ENCODE measurements around the gene TESK2.
"Not testable (repeated sequence)": the region's sequence is repeated elsewhere in the genome, so short reads cannot be mapped to it uniquely, and the experiment has no call there.

Gene TESK2

DNA sequence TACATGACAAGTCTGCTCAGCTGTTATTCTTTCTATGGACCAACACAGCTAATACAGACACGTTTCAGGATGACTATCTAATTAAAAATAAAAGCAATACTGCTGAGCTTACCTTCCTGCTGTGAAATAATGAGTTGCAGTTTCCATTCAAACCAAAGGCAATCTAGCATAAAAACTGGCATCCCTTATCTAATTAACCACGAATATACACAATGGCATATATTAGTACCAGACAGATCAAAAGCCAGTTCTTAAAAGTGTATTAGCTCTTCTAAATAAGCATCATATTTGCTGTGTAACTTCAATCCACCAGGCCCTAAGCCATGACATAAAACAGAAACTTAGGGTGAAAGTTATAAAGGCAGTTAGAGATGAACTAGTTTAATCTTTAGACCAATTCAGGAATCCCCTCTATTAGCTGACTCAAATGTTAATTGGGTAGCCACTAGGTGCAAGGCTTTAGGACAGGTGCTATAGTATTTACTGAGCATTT is 20.6 kb downstream of the TESK2 start:
- DNase-seq, result no peak

DNA sequence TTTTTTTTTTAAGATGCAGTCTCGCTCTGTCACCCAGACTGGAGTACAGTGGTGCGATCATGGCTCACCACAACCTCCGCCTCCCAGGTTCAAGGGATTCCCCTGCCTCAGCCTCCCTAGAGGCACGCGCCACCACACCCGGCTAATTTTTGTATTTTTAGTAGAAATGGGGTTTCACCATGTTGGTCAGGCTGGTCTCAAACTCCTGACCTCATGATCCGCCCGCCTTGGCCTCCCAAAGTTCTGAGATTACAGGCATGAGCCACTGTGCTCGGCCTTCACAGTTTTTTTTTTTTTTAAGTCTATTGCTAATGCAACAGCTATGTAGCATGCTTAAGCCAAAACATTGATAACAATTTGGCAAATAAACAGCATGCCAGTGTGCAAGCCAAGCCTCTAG is 23.6 kb downstream of the TESK2 start:
- DNase-seq, result not testable (repeated sequence)

DNA sequence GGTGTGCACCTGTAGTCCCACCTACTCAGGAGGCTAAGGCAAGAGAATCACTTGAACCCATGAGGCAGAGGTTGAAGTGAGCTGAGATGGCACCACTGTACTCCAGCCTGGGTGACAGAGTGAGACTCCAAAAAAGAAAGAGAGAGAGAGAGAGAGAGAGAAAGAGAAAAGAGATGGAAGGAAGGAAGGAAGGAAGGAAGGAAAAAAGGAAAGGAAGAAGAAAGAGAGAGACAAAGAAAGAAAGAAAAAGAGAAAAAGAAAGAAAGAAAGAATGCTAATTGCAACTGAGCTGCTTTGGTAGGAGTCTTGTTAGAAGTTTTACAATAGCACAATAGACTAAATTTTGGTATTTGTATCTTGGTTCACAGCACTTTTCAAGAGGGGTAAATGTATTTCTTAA is 25.7 kb downstream of the TESK2 start:
- DNase-seq, result no peak

DNA sequence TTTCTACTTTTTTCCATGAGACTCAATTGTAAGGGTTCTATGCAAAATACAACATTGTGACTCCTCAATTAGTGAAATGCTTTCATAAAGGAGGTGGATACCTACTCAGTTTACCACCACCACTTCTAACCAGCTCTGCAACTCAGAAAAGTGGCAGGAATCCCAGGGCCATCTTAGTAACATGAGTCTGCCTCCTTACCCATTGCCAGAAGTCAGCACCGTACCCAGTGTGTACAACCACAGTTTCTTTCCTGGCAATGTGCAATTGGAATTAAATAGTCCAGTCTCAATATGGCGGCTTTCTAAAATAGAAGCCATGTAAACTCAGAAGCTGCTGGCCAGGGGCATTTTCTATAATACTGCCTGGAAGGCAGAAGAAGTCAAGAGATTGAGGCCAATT is 32.1 kb downstream of the TESK2 start:
- DNase-seq, result no peak

DNA sequence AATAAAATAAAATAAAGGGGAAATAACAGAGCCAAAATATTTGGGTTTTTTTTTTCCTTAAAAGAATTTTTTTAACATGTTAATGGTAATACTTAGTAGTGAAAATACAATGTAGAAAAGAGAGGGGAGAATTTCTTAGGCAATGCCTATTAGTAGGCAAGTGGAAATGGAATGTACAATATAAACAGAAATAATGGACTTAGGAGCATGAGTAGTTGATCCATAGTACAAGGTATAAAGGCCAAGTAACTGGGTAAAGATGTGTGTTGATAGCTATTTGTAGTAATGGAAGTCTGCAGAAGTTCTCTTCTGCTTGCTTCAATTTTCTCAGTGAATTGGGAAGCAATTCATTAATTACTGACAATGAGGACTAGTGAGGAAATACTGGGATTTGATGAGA is 34.4 kb downstream of the TESK2 start:
- DNase-seq, result no peak

DNA sequence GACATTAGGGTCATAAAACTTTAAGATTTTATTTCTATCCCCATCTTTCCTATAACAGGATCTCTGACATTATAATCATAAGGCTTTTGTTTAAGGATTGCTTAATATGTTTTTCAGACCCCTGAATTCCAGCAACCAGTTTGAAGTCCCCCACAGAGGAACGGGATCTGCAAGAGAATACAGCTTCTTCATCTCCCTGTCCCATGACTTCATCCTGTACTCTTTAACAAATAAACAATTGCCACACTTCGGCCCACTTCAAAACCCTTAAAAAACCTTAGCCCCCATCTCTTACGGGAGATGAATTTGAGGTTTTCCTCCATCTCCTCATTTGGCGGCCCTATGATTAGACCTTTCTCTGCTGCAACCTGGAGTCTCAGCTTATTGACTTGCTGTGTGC is 35.8 kb downstream of the TESK2 start:
- DNase-seq, result no peak

DNA sequence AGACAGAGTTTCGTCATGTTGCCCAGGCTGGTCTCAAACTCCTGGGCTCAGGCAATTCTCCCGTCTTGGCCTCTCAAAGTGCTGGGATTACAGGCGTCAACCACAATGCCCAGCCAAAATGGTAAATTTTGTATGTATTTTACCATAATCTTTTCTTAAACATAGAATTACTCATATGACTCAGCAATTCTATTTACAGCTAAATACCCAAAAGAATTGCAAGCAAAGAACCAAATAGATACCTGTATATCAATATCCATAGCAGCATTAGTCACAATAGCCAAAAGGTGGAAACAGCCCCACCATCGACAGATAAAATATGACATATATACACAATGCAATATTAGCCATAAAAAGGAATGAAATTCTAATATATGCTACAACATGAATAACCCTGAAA is 36.5 kb downstream of the TESK2 start:
- no peak for DNase-seq

DNA sequence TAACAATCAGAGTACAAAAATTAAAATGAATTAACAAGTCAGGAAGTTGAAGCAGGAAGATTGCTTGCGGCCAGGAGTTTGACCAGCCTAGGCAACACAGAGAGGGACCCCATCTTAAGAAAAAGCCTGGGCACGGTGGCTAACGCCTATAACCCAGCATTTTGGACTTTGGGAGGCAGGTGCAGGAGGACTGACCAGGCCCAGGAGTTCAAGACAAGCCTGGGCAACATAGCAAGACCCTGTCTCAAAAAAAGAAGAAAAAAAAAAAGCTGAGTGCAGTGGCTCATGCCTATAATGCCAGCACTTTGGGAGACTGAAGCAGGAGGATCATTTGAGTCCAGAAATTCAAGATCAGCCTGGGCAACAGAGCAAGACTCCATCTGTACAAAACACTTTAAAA is 38.5 kb downstream of the TESK2 start:
- no peak for DNase-seq

DNA sequence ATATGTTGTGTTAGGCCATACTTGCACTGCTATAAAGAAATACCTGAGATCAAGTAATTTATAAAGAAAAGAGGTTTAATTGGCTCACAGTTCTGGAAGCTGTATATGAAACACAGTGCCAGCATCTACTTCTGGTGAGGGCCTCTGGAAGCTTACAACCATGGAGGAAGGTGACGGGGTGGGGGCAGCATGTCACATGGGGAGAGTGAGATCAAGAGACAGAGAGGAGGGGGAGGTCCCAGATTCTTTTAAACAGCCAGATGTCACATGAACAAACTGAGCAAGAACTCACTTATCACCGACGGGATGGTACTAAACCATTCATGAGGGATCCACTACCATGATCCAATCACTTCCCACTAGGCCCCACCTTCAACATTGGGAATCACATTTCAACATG is 42.6 kb downstream of the TESK2 start:
- DNase-seq, result no peak

DNA sequence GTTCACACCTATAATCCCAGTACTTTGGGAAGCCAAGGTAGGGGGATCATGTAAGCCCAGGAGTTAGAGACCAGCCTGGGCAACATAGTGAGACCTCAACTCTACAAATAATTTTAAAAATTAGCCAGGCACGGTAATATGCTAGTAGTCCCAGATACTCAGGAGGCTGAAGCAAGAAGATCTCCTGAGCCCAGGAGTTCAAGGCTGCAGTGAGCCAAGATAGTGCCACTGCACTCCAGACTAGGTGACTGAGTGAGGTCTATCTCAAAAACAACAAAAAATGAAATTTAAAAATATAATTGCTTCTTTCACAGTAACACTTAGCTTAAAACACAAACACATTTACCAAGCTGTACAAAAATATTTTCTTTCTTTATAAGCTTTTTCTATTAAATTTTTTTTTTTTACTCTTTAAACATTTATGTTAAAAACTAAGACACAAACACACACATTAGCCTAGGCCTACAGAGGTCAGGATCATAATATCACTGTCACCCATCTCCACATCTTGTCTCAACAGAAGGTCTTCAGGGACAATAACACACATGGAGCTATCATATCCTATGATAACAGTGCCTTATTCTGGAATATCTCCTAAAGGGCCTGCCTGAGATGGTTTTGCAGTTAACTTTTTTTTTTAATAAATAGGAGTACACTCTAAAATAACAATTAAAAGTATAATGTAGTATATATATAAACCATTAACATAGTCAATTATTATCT is 43.9 kb downstream of the TESK2 start:
- DNase-seq, result no peak

DNA sequence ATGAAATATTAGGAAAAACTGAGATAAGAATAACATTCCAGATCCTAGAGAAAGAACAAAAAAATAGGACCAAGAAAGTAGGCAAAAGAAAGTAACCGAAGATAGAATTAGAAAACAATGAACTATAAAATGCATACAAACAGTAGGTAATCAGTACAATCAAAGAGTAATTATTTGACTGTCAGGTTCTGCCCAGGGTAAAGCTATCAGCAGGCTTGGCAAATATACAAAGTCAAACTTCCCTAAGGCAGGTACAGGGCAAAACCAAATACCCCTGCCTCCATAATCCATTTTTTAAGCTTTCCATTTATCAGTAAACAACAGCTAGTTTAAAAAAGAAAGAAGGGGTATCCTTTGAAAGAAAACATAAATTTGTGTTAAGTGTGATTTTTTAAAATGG is 44.4 kb downstream of the TESK2 start:
- no peak for DNase-seq

DNA sequence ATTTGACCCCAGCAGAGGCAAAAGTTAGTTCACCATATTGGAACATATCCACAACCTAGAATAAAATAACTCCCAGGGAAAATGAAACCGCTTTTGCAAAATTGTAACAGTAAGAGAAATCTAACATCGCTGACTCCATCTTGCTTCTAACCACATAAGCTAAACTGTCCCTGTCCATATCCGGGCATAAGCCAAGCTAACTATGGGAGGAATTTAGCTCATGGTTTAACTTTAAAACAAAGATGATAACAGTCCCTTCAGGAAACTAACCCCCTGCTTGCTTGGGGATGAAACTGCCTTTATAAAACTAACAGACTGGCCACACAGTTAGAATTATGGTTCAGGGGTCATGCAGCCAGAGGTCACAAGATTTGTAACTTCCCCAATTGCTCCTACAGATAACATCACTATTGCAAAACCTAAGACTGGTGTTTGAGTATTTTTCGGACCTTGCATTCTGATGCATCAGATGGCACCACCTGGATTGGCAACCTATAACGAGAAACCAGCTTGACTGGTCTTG is 46.3 kb downstream of the TESK2 start:
- no peak for DNase-seq

DNA sequence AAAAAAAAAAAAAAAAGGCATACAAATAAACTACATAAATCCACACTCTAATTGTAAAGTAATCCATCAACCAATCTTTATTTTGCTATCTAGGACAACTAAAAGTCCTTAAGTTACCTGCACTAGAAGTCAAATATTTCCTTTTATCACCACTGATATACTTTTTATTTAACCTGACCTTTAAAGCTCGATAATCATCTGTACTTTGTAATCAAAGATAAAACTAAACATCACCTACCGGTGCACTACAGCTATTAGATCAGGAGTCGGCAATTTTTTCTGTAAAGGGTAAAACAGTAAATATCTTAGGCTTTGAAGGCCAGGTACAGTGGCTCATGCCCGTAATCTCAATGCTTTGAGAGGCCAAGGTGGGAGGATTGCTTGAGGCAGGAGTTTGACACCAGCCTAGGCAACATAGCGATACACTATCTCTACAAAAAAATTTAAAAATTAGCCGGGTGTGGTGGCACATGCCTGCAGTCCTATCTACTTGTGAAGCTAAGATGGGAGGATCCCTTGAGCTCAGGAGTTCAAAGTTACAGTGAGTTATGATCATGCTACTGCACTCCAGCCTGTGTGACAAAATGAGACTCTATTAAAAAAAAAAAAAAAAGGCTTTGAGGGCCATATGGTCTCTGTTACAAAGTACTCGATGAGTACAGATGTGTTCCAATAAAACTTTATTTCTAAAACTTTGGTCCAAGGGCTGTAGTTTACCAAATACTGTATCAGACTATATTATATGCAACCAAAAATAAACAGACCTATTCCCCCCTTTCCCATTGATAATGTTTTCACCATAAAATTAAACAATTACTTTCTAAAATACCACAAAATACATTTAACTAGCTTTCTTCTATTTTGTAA is 47.1 kb downstream of the TESK2 start:
- no peak for DNase-seq

DNA sequence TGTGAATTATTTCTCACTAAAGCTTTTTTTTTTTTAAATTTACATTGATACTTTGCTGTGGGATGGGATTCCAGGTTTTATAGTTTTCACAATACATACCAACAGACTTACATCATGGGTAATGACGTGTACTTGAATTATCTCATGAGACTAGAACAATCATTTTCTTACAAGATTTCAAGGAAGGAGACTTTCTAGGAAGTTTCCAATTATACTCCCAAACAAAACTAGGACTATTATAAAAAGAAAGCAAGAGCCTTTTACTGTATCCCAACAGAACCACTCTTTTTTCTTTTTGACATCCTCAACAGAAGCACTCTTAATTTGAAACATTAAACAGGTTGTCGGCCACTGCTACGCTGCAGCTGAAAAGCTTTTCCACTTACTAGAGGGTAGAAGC is 48.7 kb downstream of the TESK2 start:
- DNase-seq, result no peak

DNA sequence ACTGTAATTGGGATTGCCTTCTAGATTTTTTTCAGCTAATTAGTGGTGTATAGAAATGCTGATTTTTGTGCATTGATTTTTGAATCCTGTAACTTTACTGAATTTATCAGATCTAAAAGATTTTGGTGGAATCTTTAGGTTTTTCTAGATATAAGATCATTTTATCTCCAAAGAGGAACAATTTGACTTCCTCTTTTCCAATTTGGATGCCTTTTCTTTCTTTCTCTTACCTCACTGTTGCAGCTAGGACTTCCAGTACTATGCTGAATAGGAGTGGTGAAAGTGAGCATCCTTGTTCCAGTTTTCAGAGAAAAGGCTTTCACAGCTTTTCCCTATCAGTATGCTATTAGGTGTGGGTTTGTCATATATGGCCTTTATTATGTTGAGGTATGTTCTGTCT is 53.6 kb downstream of the TESK2 start:
- DNase-seq, result no peak

DNA sequence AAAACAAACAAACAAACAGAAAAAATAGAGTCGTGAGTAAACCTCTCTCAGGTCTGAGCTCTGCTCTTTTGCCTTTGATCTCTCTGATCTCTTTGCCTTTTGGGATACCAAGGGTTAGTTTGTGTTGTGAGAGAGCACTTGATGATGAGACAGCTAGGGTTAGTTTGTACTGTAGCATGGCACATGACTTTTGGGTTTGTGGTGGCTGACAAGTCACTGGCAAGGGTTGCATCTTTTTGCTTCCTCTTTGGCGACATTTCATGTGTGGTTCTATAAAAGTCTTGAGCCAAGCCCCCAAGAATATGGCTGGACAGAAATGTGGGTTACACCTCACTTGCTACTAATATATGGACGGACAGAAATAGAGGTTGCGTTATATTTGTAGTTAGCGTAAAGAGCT is 60.5 kb downstream of the TESK2 start:
- DNase-seq, result no peak

DNA sequence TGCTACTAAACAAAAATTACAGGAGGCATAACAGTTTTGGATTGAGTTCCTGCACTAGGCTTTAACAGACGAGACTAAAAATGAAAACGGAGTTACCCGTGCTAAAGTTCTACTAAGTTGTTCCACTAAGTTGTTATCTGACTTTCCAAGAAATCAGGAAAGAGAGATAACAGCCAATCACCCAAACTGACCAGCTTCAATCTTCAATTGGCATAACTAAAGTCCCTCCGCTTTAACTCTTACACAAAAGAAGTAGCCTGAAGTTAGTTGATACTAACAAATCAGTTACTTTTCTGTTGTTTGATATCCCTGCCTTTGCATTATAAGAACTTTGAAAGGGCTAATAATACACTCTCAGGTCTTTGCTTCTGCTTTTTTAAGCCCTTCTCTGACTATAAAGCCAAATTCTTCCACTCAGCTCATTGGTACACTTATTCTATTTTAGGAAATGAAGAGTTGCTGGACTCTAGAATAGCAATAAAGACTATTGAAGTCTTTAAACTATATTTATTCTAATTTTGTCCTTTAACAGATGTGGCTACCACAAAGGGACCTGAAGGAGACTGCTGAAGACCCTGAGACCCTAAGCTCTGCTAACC is 61.3 kb downstream of the TESK2 start:
- no peak for DNase-seq

DNA sequence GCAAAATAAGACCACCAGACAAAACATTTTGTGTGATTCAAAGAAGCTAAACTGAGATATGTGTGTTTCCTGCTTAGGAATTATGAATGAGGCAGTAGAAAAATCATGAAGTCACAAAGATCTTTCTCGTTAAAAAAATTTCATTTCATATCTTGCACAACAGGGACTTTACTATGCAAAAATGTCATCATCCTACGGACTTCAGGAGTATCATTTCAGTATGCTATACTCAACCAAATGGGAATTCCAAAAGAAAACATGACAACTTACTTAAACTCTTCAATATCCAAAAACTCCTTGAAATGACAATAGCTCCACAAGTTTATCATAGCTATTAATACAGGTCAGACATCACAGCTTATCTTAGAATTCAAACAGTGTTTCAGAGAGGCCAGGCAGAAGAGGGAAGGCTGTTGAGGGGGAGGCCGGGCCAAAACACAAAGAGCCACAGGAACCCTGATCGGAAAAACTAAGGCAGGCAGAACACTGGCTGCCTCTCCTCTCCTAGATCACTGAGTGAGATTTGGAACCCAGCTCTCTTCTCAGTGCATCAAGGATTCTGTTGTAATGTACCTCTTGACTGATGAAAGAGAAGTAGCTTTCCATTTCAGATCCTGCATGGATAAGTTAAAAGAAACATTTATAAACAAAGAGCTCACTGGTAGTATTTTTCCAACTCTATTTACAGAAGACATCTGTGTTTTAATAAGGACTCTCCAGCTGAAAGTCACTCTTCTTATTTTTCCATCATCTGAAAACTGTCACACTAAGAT is 66.9 kb downstream of the TESK2 start:
- no peak for DNase-seq

DNA sequence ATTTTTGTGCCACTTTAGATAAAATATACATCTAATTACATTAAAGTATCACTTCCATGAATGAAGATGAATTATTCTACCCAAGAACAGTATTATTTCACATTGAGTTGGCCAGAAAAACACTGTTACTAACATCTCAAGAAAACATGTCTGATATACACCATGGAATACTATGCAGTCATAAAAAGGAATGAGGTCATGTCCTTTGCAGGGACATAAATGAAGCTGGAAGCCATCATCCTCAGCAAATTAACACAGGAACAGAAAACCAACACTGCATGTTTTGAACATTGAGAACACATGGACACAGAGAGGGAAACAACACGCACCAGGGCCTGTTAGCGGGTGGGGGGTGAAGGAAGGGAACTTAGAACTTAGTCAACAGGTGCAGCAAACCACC is 69.0 kb downstream of the TESK2 start:
- DNase-seq, result no peak

DNA sequence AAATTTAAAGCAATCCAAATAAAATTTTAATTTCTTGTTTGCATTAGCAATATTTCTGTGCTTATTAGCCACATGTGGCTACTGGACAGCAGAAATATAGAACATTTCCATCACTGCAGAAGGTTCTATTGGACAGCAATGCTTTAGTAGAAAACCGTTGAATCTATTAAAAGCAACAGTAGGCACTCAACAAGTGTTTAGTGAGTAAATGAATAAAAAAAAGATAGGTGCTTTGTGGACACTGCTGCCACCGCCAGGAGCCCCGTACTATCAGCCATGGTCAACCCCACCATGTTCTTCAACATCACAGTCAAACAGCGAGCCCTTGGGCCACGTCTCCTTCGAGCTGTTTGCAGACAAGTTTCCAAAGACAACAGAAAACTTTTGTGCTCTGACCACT is 76.2 kb downstream of the TESK2 start:
- no peak for DNase-seq

DNA sequence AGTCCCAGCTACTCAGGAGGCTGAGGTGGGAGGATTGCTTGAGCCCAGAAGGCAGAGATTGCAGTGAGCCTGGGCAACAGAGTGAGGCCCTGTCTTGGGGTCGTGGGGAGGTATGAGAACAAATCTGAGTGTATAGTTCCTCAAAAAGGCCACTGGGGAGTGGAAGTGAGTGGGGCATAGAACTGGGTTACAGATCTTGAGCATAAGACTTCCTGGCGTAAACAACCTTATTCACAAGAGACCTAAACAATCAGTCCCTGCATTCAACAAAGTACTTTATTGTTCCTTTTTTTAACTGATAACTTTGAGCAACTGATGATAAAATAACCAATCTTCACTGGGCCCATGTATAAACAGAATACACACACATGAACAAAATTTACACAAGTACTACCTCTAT is 78.1 kb downstream of the TESK2 start:
- no peak for DNase-seq

DNA sequence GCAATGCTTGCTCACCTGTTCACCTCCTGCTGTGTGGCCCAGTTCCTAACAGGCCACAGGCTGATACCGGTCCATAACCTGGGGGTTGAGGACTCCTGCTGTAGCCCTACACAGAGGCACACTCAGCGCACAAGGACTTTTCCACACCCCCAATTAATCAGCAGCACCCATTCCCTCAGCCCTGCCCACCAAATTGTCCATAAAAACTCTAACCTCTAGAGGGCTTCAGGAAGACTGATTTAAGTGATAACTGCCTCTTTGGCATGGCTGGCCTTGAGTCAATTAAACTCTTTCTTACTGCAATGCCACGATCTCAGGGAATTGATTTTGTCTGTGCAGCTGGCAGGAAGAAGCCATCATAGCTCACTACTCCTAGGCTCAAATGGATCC is 79.5 kb downstream of the TESK2 start:
- DNase-seq, result no peak

Measured in activated T-cell treated with anti-CD3 and anti-CD28 coated beads, Interleukin-2, amount 50 U/mL, for 48 hours (primary cell).